Skeletal muscle satellite cell (primary cell): ENCODE data around the gene HEG1.
"Not testable (repeated sequence)": the region's sequence is repeated elsewhere in the genome, so short reads cannot be mapped to it uniquely, and the experiment has no call there.

Source experiments
- H3K27me3 ChIP-seq: 2 replicates; pipeline ENCODE4 v1.7.0; 2013; ENCODE audit warnings: low read length; ENCODE audit not compliant: control insufficient read depth, insufficient read depth
- H3K36me3 ChIP-seq: 2 replicates; pipeline ENCODE4 v1.7.0; 2013; ENCODE audit warnings: mild to moderate bottlenecking, control low read depth, low read length; ENCODE audit not compliant: insufficient read depth
- H3K4me1 ChIP-seq: 2 replicates; pipeline ENCODE4 v1.7.0; 2013; ENCODE audit warnings: low read length; ENCODE audit not compliant: control insufficient read depth, insufficient read depth
- H3K4me2 ChIP-seq: 2 replicates; pipeline ENCODE4 v1.7.0; 2013; ENCODE audit warnings: mild to moderate bottlenecking, low read length
- H3K4me3 ChIP-seq: 2 replicates; pipeline ENCODE4 v1.7.0; 2013; ENCODE audit warnings: low read length
- H3K9ac ChIP-seq: 2 replicates; pipeline ENCODE4 v1.7.0; 2013; ENCODE audit warnings: mild to moderate bottlenecking, low read depth, low read length, moderate library complexity
- H3K9me3 ChIP-seq: replicated peaks from 2 replicates; pipeline ENCODE4 v1.7.0; 2013; ENCODE audit warnings: mild to moderate bottlenecking, control low read depth, low read length

HEG1 gene

GRCh38 chr3:124960698-124961097 is 95.1 kb downstream of the HEG1 start:
- H3K9ac ChIP-seq, result no peak overlapping the region
- H3K4me2 ChIP-seq, result no peak overlapping the region
- no peak overlapping the region for H3K4me3 ChIP-seq
- H3K36me3 ChIP-seq, result no peaks in the 10 kb centered on the region
- no peaks in the 10 kb centered on the region for H3K9me3 ChIP-seq
- no peaks in the 10 kb centered on the region for H3K4me1 ChIP-seq
- no peaks in the 10 kb centered on the region for H3K27me3 ChIP-seq

GRCh38 chr3:124960105-124960504 is 95.7 kb downstream of the HEG1 start:
- no peak overlapping the region for H3K4me2 ChIP-seq
- H3K36me3 ChIP-seq, result no peaks in the 10 kb centered on the region
- H3K27me3 ChIP-seq, result no peaks in the 10 kb centered on the region

GRCh38 chr3:124957951-124958350 is 97.8 kb downstream of the HEG1 start:
- H3K36me3 ChIP-seq, H3K9me3 ChIP-seq, H3K27me3 ChIP-seq, H3K4me3 ChIP-seq, H3K9ac ChIP-seq, H3K4me2 ChIP-seq, H3K4me1 ChIP-seq: not testable (repeated sequence)

More at GRCh38 chr3:124960105-124960504, 95.7 kb downstream of the HEG1 start:
- no peak overlapping the region for H3K9ac ChIP-seq
- H3K9me3 ChIP-seq, result no peaks in the 10 kb centered on the region
- no peak overlapping the region for H3K4me3 ChIP-seq
- H3K4me1 ChIP-seq, result no peaks in the 10 kb centered on the region

- Histone ChIP-seq H3K4me1 (peaks cover 11% of the 10 kb centered on the region), H3K9ac (no peak overlapping the region), H3K27me3 (no peaks in the 10 kb centered on the region), H3K36me3 (no peaks in the 10 kb centered on the region), H3K4me3 (no peak overlapping the region), H3K4me2 (no peak overlapping the region), H3K9me3 (no peaks in the 10 kb centered on the region)
These were observed 103.4 kb downstream of the HEG1 start for GRCh38 chr3:124952282-124952855.

GRCh38 chr3:124951511-124952281 is 104.1 kb downstream of the HEG1 start:
- no peak overlapping the region for H3K4me3 ChIP-seq
- no peaks in the 10 kb centered on the region for H3K9me3 ChIP-seq
- H3K36me3 ChIP-seq, result no peaks in the 10 kb centered on the region
- H3K27me3 ChIP-seq, result no peaks in the 10 kb centered on the region
- H3K9ac ChIP-seq, result no peak overlapping the region
- H3K4me1 ChIP-seq, result peaks cover 11% of the 10 kb centered on the region
- H3K4me2 ChIP-seq, result no peak overlapping the region

GRCh38 chr3:124950026-124950425 is 105.8 kb downstream of the HEG1 start:
- Histone ChIP-seq H3K9ac (no peak overlapping the region), H3K27me3 (no peaks in the 10 kb centered on the region), H3K36me3 (no peaks in the 10 kb centered on the region), H3K9me3 (no peaks in the 10 kb centered on the region), H3K4me2 (no peak overlapping the region), H3K4me1 (peaks cover 11% of the 10 kb centered on the region), H3K4me3 (no peak overlapping the region)

- H3K4me3 ChIP-seq, result no peak overlapping the region
- H3K27me3 ChIP-seq, result peaks cover 3% of the 10 kb centered on the region
These were observed 113.2 kb downstream of the HEG1 start for GRCh38 chr3:124942613-124943012.

GRCh38 chr3:124941771-124942170 is 114.0 kb downstream of the HEG1 start:
- H3K4me2 ChIP-seq, result no peak overlapping the region

More at GRCh38 chr3:124942613-124943012, 113.2 kb downstream of the HEG1 start:
- Histone ChIP-seq H3K9ac (no peak overlapping the region), H3K36me3 (no peaks in the 10 kb centered on the region), H3K4me1 (no peaks in the 10 kb centered on the region), H3K9me3 (no peaks in the 10 kb centered on the region), H3K4me2 (no peak overlapping the region)

GRCh38 chr3:124939661-124940060 is 116.1 kb downstream of the HEG1 start:
- no peaks in the 10 kb centered on the region for H3K9me3 ChIP-seq
- H3K9ac ChIP-seq, result no peak overlapping the region
- H3K36me3 ChIP-seq, result no peaks in the 10 kb centered on the region
- H3K4me3 ChIP-seq, result no peak overlapping the region
- H3K27me3 ChIP-seq, result peaks cover 7% of the 10 kb centered on the region
- no peak overlapping the region for H3K4me2 ChIP-seq
- no peaks in the 10 kb centered on the region for H3K4me1 ChIP-seq

More at GRCh38 chr3:124941771-124942170, 114.0 kb downstream of the HEG1 start:
- Histone ChIP-seq H3K4me1 (no peaks in the 10 kb centered on the region), H3K9me3 (no peaks in the 10 kb centered on the region), H3K4me3 (no peak overlapping the region), H3K9ac (no peak overlapping the region), H3K27me3 (peaks cover 7% of the 10 kb centered on the region), H3K36me3 (no peaks in the 10 kb centered on the region)

GRCh38 chr3:124938896-124939295 is 116.9 kb downstream of the HEG1 start:
- Histone ChIP-seq H3K4me2 (no peak overlapping the region), H3K4me3 (no peak overlapping the region), H3K27me3 (peaks cover 7% of the 10 kb centered on the region), H3K36me3 (no peaks in the 10 kb centered on the region), H3K9ac (no peak overlapping the region), H3K4me1 (no peaks in the 10 kb centered on the region), H3K9me3 (no peaks in the 10 kb centered on the region)

GRCh38 chr3:124937049-124937448 is 118.7 kb downstream of the HEG1 start:
- Histone ChIP-seq H3K4me1 (no peaks in the 10 kb centered on the region), H3K27me3 (peaks cover 7% of the 10 kb centered on the region), H3K36me3 (no peaks in the 10 kb centered on the region), H3K9ac (no peak overlapping the region), H3K4me2 (no peak overlapping the region), H3K4me3 (no peak overlapping the region), H3K9me3 (no peaks in the 10 kb centered on the region)
